Neural cell (in vitro differentiated cells): Measurements from ENCODE around the gene SPINT3.

Source experiments
- CTCF ChIP-seq: fragments of 450-650 bp; IDR thresholded peaks from 2 replicates; pipeline ENCODE4 v1.5.1; 2014; ENCODE audit warnings: antibody characterized with exemption, mild to moderate bottlenecking, moderate library complexity; ENCODE audit not compliant: poor library complexity, severe bottlenecking
- EP300 ChIP-seq: fragments of 450-650 bp; conservative IDR thresholded peaks from 2 replicates; pipeline ENCODE4 v1.6.1; 2014; ENCODE audit warnings: antibody characterized with exemption, mild to moderate bottlenecking, moderate library complexity; ENCODE audit not compliant: poor library complexity, severe bottlenecking
- POLR2AphosphoS5 ChIP-seq: IDR thresholded peaks from 2 replicates; pipeline ENCODE4 v1.6.1; 2012
- SMC3 ChIP-seq: fragments of 450-650 bp; conservative IDR thresholded peaks from 2 replicates; pipeline ENCODE4 v1.6.1; 2014; ENCODE audit warnings: antibody characterized with exemption, mild to moderate bottlenecking, moderate library complexity; ENCODE audit not compliant: poor library complexity

DNA sequence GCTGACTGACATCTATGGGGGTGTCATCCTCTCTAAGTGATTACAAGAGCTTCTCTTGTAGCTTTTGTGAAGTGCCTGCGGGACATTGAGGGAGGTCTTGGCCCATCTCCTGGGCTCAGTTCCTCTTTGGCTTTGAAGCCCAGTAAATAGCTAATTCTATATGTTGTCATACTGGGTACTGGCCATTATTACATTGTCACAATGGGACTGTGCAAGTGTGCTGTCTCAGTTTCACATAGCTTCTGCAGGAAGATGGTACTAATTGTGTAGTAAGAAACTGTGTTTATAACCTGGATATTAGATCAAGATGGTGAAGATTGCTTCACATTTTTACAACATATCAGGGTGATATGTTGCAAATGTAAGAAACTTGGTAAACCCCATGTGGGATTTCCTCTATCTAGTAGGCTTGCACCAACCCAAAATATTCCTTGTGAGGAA lies 19.9 kb downstream of the SPINT3 start:
- no peak for TF ChIP-seq CTCF
- no peak for TF ChIP-seq EP300
- TF ChIP-seq SMC3 = no peak
- TF ChIP-seq POLR2AphosphoS5 = no peak
